ENCODE results near the gene HFE. TPM values are rescaled to one million over a fixed set of nuclear protein-coding genes. Genes with fewer than 3 reads are reported as not detected.
"Not testable (repeated sequence)": the region's sequence is repeated elsewhere in the genome, so short reads cannot be mapped to it uniquely, and the experiment has no call there.

The HFE gene
- total RNA-seq, 1 donor from 2014 or later: 4.9 TPM

DNA sequence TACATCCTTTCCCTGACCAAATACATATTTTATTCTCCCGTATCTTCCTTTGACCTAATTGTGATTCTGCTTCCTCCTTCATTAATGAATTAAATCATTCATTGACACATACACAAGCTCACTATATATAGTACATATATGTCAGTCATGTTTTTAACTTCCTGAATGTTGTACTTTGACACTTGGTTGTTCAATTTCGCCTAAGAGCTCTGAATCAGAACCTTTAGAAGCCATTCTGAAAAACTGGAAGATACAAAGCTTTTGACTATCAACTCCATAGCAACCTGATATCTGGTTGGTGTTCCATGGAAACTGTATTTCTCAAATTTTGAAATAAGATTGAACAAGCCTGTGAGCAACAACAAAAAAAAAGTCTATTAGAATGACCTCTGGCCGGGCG is 27.3 kb upstream of the HFE start:
- no peak for DNase-seq

GRCh38 chr6:26064619-26065257 is 22.5 kb upstream of the HFE start:
- peak; percentile 72 for DNase-seq

DNA sequence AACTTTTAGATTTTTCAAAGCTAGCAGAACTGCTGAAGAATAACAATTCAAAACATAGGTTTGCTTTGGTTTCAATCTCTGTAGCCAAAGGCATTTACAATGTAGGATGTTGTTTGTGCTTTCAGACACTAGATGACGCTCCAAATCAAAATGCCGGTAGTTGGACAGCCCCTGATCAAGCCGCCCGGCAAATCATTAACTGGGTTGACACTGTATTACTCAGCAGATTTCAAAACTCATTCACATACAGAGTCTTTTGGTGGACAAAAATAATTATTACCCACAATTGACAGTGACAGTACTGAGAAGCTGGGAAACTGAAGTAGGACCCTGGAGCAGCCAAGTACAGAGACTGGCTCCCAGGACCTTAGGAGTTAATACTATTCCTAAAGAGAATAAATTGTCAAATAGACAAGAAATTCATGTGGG is 21.3 kb upstream of the HFE start:
- peak; percentile 85 for DNase-seq

- DNase-seq: no peak
These were observed 19.9 kb upstream of the HFE start for GRCh38 chr6:26067367-26067766.

DNA sequence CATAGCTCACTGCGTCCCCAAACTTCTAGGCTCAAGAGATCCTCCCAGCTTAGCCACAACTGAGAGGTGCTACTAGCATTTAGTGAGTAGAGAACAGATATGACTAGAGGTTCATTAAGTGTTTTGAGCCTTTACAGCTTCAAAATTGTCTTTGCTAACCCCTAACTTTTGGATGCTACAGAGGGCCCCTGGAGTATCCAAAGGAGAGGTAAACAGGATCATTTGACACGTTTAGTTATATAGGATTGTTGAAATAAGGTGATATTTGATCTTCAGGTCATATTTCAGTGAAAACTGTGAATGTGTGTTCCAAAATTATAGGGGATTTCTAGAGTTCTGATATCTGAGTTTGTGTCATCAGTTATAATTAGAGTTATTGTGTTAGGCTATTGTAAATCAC is 19.2 kb upstream of the HFE start:
- no peak for DNase-seq

DNA sequence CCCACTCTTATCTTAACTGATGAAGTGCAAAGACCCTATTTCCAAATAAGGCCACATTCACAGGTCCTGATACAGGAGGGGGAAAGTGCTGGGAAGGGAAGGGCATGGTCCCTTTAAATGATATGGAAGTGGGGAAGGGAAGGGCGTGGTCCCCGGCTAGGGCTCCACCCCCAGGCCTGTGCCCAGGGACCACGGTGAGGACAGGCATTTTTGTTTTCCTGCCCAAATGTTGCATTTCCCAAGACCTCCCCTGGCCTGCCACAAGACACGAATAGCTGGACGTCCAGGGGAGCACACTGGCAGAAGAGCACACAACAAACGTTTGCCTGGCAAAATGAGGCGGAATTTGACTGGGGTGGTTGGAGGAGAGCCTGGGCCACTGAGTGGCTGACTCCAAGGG is 16.1 kb upstream of the HFE start:
- DNase-seq: no peak

DNA sequence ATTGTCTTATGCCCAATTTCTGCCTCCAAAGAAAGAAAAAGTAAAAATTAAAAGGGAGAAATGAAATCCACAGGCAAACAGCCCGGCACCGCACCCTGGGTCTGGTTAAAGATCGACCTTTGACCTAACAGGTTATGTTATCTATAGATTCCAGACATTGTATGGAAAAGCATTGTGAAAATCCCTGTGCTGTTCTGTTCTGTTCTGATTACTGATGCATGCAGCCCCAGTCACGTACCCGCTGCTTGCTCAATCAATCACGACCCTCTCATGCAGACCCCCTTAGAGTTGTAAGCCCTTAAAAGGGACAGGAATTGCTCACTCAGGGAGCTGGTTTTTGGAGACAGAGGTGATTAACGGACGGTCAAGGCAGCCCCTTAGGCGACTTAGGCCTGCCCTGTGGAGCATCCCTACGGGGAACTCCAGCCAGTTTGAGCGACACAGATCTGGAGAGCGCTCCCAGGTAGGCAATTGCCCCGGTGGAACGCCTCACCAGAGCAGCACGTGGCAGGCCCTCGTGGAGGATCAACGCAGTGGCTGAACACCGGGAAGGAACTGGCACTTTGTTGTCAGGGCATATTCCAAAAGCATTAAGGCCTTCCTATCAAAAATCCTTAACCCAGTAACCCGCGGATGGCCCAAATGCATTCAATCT is 12.0 kb upstream of the HFE start:
- DNase-seq: no peak

DNA sequence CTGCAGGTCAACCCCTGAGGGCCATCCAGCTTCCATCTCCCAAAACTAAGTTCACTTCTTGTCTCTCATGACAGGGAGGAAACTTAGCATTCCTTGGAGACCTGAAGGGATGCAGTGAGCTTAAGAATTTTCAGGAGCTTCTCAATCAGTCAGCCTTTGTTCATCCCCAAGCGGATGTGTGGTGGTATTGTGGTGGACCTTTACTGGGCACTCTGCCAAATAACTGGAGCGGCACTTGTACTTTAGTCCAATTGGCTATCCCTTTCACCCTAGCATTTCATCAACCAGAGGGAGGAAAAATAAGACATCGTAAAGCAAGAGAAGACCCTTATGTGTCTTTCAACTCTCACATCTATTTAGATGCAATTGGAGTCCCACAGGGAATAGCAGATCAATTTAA is 9.2 kb upstream of the HFE start:
- not testable (repeated sequence) for DNase-seq

DNA sequence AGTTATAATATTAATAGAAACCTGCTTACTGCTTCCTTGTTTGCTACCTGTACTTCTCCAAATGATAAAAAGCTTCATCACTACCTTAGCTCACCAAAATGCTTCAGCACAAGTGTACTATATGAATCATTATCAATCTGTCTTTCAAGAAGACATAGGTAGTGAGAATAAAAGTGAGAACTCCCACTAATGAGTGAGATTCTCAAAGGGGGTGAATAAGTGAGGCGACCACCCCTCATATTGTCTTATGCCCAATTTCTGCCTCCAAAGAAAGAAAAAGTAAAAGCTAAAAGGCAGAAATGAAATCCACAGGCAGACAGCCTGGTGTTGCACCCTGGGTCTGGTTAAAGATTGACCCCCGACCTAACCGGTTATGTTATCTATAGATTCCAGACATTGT is 6.1 kb upstream of the HFE start:
- not testable (repeated sequence) for DNase-seq

GRCh38 chr6:26086211-26086610 is 1.0 kb upstream of the HFE start:
- no peak for DNase-seq

DNA sequence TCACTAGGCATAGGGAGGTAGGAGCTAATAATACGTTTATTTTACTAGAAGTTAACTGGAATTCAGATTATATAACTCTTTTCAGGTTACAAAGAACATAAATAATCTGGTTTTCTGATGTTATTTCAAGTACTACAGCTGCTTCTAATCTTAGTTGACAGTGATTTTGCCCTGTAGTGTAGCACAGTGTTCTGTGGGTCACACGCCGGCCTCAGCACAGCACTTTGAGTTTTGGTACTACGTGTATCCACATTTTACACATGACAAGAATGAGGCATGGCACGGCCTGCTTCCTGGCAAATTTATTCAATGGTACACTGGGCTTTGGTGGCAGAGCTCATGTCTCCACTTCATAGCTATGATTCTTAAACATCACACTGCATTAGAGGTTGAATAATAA is 1.1 kb downstream of the HFE start:
- DNase-seq: peak; percentile 21

GRCh38 chr6:26089272-26089671 is 2.0 kb downstream of the HFE start:
- DNase-seq: peak; percentile 59

DNA sequence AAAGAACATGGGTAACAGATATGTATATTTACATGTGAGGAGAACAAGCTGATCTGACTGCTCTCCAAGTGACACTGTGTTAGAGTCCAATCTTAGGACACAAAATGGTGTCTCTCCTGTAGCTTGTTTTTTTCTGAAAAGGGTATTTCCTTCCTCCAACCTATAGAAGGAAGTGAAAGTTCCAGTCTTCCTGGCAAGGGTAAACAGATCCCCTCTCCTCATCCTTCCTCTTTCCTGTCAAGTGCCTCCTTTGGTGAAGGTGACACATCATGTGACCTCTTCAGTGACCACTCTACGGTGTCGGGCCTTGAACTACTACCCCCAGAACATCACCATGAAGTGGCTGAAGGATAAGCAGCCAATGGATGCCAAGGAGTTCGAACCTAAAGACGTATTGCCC is 5.2 kb downstream of the HFE start:
- no peak for DNase-seq

DNA sequence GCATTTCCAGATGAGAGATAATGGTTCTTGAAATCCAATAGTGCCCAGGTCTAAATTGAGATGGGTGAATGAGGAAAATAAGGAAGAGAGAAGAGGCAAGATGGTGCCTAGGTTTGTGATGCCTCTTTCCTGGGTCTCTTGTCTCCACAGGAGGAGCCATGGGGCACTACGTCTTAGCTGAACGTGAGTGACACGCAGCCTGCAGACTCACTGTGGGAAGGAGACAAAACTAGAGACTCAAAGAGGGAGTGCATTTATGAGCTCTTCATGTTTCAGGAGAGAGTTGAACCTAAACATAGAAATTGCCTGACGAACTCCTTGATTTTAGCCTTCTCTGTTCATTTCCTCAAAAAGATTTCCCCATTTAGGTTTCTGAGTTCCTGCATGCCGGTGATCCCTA is 6.8 kb downstream of the HFE start:
- DNase-seq: no peak

DNA sequence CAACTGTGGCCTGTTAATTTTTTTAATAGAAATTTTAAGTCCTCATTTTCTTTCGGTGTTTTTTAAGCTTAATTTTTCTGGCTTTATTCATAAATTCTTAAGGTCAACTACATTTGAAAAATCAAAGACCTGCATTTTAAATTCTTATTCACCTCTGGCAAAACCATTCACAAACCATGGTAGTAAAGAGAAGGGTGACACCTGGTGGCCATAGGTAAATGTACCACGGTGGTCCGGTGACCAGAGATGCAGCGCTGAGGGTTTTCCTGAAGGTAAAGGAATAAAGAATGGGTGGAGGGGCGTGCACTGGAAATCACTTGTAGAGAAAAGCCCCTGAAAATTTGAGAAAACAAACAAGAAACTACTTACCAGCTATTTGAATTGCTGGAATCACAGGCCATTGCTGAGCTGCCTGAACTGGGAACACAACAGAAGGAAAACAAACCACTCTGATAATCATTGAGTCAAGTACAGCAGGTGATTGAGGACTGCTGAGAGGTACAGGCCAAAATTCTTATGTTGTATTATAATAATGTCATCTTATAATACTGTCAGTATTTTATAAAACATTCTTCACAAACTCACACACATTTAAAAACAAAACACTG is 10.1 kb downstream of the HFE start:
- peak; percentile 86 for DNase-seq

DNA sequence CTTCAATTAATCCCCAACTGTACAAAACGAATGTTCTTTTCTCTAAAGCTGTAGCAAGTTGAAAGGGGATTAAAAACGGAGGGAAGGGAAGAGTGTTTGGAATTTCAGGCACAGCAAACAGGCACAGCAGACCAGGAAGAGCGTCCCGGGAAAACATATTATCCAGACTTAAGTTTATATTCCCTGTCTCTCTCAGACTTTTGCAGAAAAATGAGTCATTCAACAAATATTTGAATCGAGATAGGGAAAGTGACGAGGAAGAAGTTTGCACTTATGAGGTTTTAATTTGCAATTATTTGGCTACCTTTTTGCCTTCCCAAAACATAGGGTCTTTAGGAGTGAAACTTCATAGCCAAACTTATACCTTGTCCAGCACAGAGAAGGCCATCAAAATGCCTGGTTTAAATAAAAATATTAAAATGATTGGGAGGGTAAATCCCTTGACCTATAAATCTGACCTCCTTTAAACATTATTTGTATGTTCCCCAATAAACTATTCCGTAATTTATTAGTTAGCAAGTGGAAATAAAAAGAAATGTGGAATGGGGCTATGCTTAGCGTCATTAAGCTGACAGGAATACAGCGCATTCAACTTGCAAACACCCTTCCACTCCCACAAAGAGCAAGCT is 16.0 kb downstream of the HFE start:
- DNase-seq: no peak

DNA sequence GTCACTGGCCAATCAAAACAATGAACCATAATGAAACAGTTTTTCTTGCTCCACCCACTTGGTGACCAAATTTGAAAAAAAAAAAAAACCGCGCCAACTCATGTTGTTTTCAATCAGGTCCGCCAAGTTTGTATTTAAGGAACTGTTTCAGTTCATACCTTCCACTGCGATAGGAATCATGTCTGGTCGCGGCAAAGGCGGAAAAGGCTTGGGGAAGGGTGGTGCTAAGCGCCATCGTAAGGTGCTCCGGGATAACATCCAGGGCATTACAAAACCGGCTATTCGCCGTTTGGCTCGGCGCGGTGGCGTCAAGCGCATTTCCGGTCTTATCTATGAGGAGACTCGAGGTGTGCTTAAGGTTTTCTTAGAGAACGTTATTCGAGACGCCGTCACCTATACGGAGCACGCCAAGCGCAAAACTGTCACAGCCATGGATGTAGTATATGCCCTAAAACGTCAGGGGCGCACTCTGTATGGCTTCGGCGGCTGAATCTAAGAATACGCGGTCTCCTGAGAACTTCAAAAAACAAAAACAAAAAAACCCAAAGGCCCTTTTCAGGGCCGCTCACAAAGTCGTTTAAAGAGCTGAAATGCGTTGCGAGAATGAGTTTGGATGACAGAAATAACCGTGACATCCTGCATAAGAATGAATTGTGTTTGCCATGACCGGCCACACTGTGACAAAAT is 16.7 kb downstream of the HFE start:
- peak; percentile 97 for DNase-seq

GRCh38 chr6:26104457-26105108 is 17.4 kb downstream of the HFE start:
- no peak for DNase-seq

- no peak for DNase-seq
These were observed 18.0 kb downstream of the HFE start for GRCh38 chr6:26105109-26105730.

DNA sequence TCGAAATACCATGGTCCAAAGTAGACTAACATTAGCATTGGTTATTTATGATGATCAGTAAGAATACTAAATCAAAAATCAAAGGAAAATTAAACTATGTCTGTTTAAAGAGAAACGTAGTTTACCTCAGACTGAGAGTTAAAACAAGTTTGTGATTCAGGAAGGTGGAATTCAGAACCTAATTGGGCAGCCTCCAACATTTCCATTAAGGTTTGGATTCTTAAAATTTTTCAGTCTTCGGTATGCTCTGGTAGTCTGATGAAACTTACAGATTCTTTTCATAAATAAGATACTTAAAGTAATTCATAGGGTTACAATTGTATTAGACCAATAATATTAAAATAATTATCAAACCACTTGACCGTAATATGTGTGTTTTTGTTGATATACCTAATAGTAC is 18.6 kb downstream of the HFE start:
- DNase-seq: no peak

DNA sequence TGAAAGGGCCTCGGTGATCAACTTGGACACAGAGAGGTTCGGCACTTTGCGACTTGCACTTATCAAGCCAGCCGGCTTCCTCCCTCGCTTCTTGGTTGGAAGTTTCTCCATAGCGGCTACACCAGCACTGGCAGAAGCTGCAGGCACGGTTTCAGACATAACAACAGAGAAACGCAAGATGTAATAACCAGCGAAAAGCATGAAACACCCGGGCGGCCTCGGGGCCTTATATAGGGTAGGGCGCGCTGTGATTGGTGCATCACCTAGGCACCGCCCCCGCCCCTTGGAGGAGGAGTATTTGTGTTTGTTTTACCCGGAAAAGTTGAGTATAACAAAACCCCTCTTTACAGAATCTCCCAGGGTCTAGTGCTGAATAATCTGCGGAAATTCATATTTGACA is 20.7 kb downstream of the HFE start:
- no peak for DNase-seq

DNA sequence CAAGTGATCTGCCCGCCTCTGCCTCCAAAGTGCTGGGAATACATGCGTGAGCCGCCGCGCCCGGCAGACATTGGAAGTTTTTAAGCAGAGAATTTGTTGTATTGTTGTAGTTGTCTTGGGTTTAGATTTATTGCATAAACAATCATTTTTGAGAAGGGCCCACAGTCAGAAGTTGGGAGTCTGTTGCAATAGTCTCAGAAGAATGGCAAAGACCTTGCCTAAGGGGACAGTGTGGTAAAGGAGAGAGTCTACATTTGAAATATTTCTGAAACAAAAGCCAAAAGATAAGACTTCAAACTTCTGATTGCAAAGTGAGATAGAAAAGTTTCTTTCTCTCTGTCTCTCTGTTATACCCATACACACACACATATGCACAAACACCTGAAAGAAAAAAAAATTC is 22.5 kb downstream of the HFE start:
- DNase-seq: no peak

Measured in tongue (tissue), 2 donors.